Caco-2 (cell line): ENCODE data around the gene KRT3. TPM values are rescaled to one million over a fixed set of nuclear protein-coding genes. Genes with fewer than 3 reads are reported as not detected.

Source experiments
- BruUV-seq: library from RNA; stranded (reverse); fragments of 400-500 nt; replicated peaks from 2 replicates; lab custom pipeline; 2021; lab: Mats Ljungman, UMichigan
- CTCF ChIA-PET: fragments of 300-600 bp; sonication (Branson Sonifier 250); formaldehyde crosslinking; loops from one replicate; lab custom pipeline; 2022; ENCODE audit warnings: antibody characterized with exemption; lab: Charles Lee
- POLR2A ChIA-PET: fragments of 300-600 bp; sonication (Branson Sonifier 250); formaldehyde crosslinking; loops from one replicate; lab custom pipeline; 2022; ENCODE audit warnings: antibody characterized with exemption; lab: Charles Lee
- DNase-seq, 2 experiments: peaks; one replicate each; pipeline versions ENCODE4 v3.0.0 to v3.0.0-alpha.2; 2020 to 2022
- H3K27me3 ChIP-seq: replicated peaks from 2 replicates; pipeline ENCODE4 v1.6.0; 2011; ENCODE audit warnings: low read length; ENCODE audit not compliant: control insufficient read depth, insufficient read depth
- H3K36me3 ChIP-seq: 2 replicates; pipeline ENCODE4 v1.5.1; 2011; ENCODE audit warnings: low read length; ENCODE audit not compliant: control insufficient read depth, insufficient read depth
- H3K4me1 ChIP-seq: fragments of 250-450 bp; sonication (Bioruptor Pico); 2 replicates; pipeline ENCODE4 v1.5.1; 2020; ENCODE audit warnings: mild to moderate bottlenecking
- H3K4me3 ChIP-seq: 2 replicates; pipeline ENCODE4 v1.5.1; 2011; ENCODE audit warnings: low read depth, mild to moderate bottlenecking, control low read depth, low read length
- H3K9me3 ChIP-seq: fragments of 250-450 bp; sonication (Bioruptor Pico); 2 replicates; pipeline ENCODE4 v1.5.1; 2020; ENCODE audit warnings: mild to moderate bottlenecking, moderate library complexity
- H3K27ac Mint-ChIP-seq: one replicate; pipeline ENCODE4 v1.8.0; 2022; ENCODE audit warnings: mixed read lengths; ENCODE audit not compliant: unreplicated experiment
- H3K27me3 Mint-ChIP-seq: one replicate; pipeline ENCODE4 v1.8.0; 2022; ENCODE audit warnings: mixed read lengths; ENCODE audit not compliant: insufficient read depth, unreplicated experiment
- H3K36me3 Mint-ChIP-seq: one replicate; pipeline ENCODE4 v1.8.0; 2022; ENCODE audit warnings: mild to moderate bottlenecking, mixed read lengths; ENCODE audit not compliant: insufficient read depth, unreplicated experiment
- H3K4me1 Mint-ChIP-seq: one replicate; pipeline ENCODE4 v1.8.0; 2022; ENCODE audit warnings: low read depth, mixed read lengths; ENCODE audit not compliant: unreplicated experiment
- H3K4me3 Mint-ChIP-seq: one replicate; pipeline ENCODE4 v1.8.0; 2022; ENCODE audit warnings: mild to moderate bottlenecking, moderate library complexity, mixed read lengths; ENCODE audit not compliant: unreplicated experiment
- H3K9me3 Mint-ChIP-seq: one replicate; pipeline ENCODE4 v1.8.0; 2022; ENCODE audit warnings: mixed read lengths; ENCODE audit not compliant: unreplicated experiment
- intact Hi-C: fragments of 100-400 bp; cut with micrococcal nuclease; formaldehyde crosslinking; loops from one replicate; pipeline ENCODE4 v1.10.0; 2022; ENCODE audit not compliant: unreplicated experiment
- total RNA-seq: library from RNA; stranded (reverse); gene quantifications from 2 replicates; pipeline ENCODE4 v1.2.3, GENCODE V29; 2022
- TF ChIP-seq, protein P1 (sequence below), 2 experiments: fragments of 200-600 bp in 1 of 2; IDR thresholded peaks; 1 replicate in 1 of 2; 2 replicates in 1 of 2; pipeline versions ENCODE4 v1.5.1 to v1.8.0; 2011 to 2022; ENCODE audit warnings: antibody characterized with exemption in 1 of 2, control low read depth in 1 of 2, inconsistent platforms in 1 of 2, low read depth in 1 of 2, low read length in 1 of 2, mild to moderate bottlenecking in 1 of 2, moderate library complexity in 1 of 2; ENCODE audit not compliant: insufficient read depth in 1 of 2, severe bottlenecking in 1 of 2, unreplicated experiment in 1 of 2

The KRT3 gene
- total RNA-seq, 1 experiment from 2014 or later: not detected

DNA sequence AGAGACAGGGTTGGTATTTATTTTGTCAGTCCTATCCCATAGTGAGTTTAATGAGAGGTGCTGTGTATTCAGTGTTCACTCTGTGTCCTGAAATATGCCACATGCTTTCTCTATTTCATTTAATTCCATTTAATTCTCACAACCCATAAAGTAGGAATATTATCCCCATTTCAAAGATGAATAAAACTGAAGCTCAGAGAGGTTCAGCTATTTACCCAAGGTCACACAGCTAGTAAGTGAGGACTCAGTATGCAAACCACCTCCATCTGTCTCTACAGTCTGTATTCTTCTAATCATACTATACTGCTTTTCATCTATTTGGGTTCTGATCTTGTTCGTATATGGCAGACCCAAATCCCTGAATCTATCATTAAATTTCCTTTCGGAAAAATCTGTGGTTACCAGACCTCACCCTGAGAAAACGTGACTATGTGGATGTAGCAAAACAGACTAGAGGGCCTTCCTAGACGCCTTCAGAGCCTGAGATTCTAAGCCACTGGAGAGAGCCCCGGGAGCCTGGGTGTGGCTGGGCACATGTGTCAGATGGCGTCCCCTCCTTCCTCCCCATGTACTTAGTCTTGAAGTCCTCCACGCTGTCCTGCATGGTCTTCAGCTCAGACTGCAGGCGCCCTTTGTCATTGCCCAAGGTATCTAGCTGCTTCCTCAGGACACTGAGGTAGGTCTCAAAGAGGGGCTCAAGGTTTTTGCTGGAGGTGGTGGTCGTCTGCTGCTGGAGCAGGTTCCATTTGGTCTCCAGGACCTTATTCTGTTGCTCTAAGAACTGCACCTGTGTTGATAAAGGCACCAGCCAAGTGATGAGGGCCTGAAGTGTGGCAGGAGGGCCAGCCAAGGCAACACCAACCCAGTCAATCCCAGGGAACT lies 15.5 kb upstream of the KRT3 start:
- Mint-ChIP-seq H3K27ac (no peak overlapping the region), H3K9me3 (no peaks in the 10 kb centered on the region), H3K27me3 (no peaks in the 10 kb centered on the region), H3K36me3 (no peaks in the 10 kb centered on the region), H3K4me3 (no peak overlapping the region), H3K4me1 (peaks cover 13% of the 10 kb centered on the region)
- Histone ChIP-seq H3K27me3 (no peaks in the 10 kb centered on the region), H3K36me3 (no peaks in the 10 kb centered on the region), H3K4me3 (no peak overlapping the region), H3K9me3 (no peaks in the 10 kb centered on the region), H3K4me1 (peaks cover 22% of the 10 kb centered on the region)
- CTCF ChIA-PET: no interaction called here
- POLR2A ChIA-PET: no interaction called here
- intact Hi-C loops: no loop called here
- TF ChIP-seq, protein P1, sequence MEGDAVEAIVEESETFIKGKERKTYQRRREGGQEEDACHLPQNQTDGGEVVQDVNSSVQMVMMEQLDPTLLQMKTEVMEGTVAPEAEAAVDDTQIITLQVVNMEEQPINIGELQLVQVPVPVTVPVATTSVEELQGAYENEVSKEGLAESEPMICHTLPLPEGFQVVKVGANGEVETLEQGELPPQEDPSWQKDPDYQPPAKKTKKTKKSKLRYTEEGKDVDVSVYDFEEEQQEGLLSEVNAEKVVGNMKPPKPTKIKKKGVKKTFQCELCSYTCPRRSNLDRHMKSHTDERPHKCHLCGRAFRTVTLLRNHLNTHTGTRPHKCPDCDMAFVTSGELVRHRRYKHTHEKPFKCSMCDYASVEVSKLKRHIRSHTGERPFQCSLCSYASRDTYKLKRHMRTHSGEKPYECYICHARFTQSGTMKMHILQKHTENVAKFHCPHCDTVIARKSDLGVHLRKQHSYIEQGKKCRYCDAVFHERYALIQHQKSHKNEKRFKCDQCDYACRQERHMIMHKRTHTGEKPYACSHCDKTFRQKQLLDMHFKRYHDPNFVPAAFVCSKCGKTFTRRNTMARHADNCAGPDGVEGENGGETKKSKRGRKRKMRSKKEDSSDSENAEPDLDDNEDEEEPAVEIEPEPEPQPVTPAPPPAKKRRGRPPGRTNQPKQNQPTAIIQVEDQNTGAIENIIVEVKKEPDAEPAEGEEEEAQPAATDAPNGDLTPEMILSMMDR (IDR thresholded peaks at IDR 0.05; ENCODE audit: insufficient read depth in 1 of 2, low read depth in 1 of 2, low read length in 1 of 2, severe bottlenecking in 1 of 2, unreplicated experiment in 1 of 2): no peak
- no TSS peak for BruUV-seq
- no peak for DNase-seq

DNA sequence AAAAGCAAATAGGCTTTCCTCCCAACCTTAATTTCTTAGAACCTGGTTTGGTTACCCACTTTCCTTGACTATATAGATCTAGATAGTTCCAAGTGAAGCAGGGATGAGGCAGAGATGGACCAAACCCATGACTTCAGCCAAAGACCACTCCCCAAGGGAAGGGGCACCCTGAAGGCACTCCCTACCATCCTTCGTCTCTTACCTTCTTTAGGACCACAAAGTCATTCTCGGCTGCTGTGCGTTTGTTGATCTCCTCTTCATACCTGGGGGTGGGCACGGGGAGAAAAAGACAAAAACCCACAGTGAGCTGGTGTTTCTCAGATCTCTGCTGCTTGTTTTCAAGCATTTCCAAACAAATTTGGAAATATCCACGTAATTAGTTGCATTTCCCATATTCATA lies 14.6 kb upstream of the KRT3 start:
- ChIA-PET CTCF (no interaction called here), POLR2A (no interaction called here)
- no TSS peak for BruUV-seq
- Mint-ChIP-seq H3K4me3 (no peak overlapping the region), H3K27ac (no peak overlapping the region), H3K36me3 (no peaks in the 10 kb centered on the region), H3K27me3 (no peaks in the 10 kb centered on the region), H3K9me3 (no peaks in the 10 kb centered on the region), H3K4me1 (peaks cover 11% of the 10 kb centered on the region)
- H3K9me3 ChIP-seq: no peaks in the 10 kb centered on the region
- peaks cover 22% of the 10 kb centered on the region for H3K4me1 ChIP-seq
- no peak overlapping the region for H3K4me3 ChIP-seq
- intact Hi-C loops: no loop called here
- DNase-seq: no peak
- H3K36me3 ChIP-seq: no peaks in the 10 kb centered on the region
- H3K27me3 ChIP-seq: no peaks in the 10 kb centered on the region
- TF ChIP-seq, protein P1 (IDR thresholded peaks at IDR 0.05; ENCODE audit: insufficient read depth in 1 of 2, low read depth in 1 of 2, low read length in 1 of 2, severe bottlenecking in 1 of 2, unreplicated experiment in 1 of 2): no peak

DNA sequence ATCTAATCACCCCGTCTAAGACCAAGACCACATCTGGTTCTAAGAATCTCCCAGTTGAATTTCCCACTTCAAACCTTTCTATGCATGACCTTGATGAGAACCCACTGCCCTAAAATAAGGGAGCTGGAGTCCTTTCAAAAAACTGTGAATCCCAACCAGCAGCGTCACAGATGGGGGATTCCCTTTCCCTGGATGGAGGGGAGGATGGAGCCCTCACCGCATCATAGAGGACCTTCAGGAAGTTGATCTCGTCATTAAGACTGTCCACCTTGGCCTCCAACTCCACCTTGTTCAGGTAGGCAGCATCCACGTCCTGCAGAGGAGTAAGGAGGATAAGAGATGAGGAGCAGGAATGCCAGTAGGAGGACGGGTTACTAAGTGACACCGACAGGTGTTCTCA lies 13.2 kb upstream of the KRT3 start:
- Histone ChIP-seq H3K36me3 (no peaks in the 10 kb centered on the region), H3K4me1 (peaks cover 8% of the 10 kb centered on the region), H3K4me3 (no peak overlapping the region), H3K9me3 (no peaks in the 10 kb centered on the region), H3K27me3 (no peaks in the 10 kb centered on the region)
- no peaks in the 10 kb centered on the region for H3K27me3 Mint-ChIP-seq
- TF ChIP-seq, protein P1 (IDR thresholded peaks at IDR 0.05; ENCODE audit: insufficient read depth in 1 of 2, low read depth in 1 of 2, low read length in 1 of 2, severe bottlenecking in 1 of 2, unreplicated experiment in 1 of 2): no peak
- no peak for DNase-seq
- no peak overlapping the region for H3K4me3 Mint-ChIP-seq
- intact Hi-C loops: no loop called here
- no TSS peak for BruUV-seq
- peaks cover 2% of the 10 kb centered on the region for H3K4me1 Mint-ChIP-seq
- H3K36me3 Mint-ChIP-seq: no peaks in the 10 kb centered on the region
- CTCF ChIA-PET: interaction anchor here (0.6 kb wide), 2 partner anchors 71 to 222 kb away, joined by 3 to 6 read pairs; no protein-coding TSS in a partner anchor
- H3K27ac Mint-ChIP-seq: no peak overlapping the region
- POLR2A ChIA-PET: no interaction called here
- H3K9me3 Mint-ChIP-seq: no peaks in the 10 kb centered on the region
